ENCODE results near the gene APOL1. TPM values are rescaled to one million over a fixed set of nuclear protein-coding genes. Genes with fewer than 3 reads are reported as not detected.
"Not testable (repeated sequence)": the region's sequence is repeated elsewhere in the genome, so short reads cannot be mapped to it uniquely, and the experiment has no call there.

APOL1 gene
- total and polyA plus RNA-seq, 4 donors, result 7.7 to 129 (median 59.5) TPM

DNA sequence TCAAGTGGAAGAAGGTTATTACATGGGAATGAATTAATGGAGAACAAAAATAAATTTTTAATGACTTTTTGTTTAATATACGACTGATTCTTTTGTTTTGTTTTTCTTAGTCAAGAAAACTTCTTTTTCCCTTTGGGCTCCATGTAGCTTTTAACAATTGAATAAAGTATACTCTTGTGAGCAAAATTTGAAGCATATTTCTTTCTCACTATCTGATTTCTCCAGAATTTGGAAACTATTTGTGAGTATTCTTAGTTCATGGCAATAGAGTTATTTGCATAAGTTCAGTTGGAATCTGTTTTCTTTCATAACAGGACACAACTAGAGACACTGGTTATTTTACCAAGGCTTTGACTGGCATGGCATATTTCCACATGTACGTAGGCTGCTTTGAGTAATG is 3.8 kb upstream of the APOL1 start:
- Histone ChIP-seq H3K27ac (ENCODE audit: low read depth in 1 of 2, low read length in 2 of 2) (no peak overlapping the region), H3K9ac (ENCODE audit: low read depth in 1 of 2, low read length in 2 of 2) (no peak overlapping the region), H3K9me3 (ENCODE audit: control insufficient read depth in 4 of 4, low read length in 3 of 4) (no peaks in the 10 kb centered on the region), H3K4me3 (ENCODE audit: low read depth in 1 of 3, low read length in 3 of 3) (no peak overlapping the region), H3K4me1 (ENCODE audit: control insufficient read depth in 4 of 4, insufficient read depth in 4 of 4, low read length in 3 of 4) (peaks cover 4 to 36% (median 26%) of the 10 kb centered on the region in 4 donors), H3K36me3 (ENCODE audit: control insufficient read depth in 4 of 4, insufficient read depth in 3 of 4, low read depth in 1 of 4, low read length in 3 of 4) (no peaks in the 10 kb centered on the region), H3K27me3 (ENCODE audit: control insufficient read depth in 4 of 4, insufficient read depth in 4 of 4, low read length in 3 of 4) (no peaks in the 10 kb centered on the region)
- no peak for DNase-seq (ENCODE audit: low spot score)
- WGBS, result 81% methylated on average over 2 of the region's 2 CpGs
- TF ChIP-seq RXRA (IDR thresholded peaks at IDR 0.05) (no peak), HNF4A (conservative IDR thresholded peaks at IDR 0.05) (no peak), CTCF (IDR thresholded peaks at IDR 0.05; ENCODE audit: low read depth, low read length, missing input control) (no peak), RAD21 (IDR thresholded peaks at IDR 0.05) (no peak), MAX (IDR thresholded peaks at IDR 0.05) (no peak), JUND (IDR thresholded peaks at IDR 0.05) (no peak), TAF1 (conservative IDR thresholded peaks at IDR 0.05) (no peak), YY1 (IDR thresholded peaks at IDR 0.05) (no peak), EGR1 (IDR thresholded peaks at IDR 0.05; ENCODE audit: low read depth in 2 of 2) (no peak), FOXA1 (IDR thresholded peaks at IDR 0.05) (no peak), ZBTB33 (IDR thresholded peaks at IDR 0.05) (no peak), SP1 (IDR thresholded peaks at IDR 0.05) (no peak), FOXA2 (IDR thresholded peaks at IDR 0.05) (no peak), HNF4G (IDR thresholded peaks at IDR 0.05) (no peak), GABPA (IDR thresholded peaks at IDR 0.05 in 1 of 2, conservative IDR thresholded peaks at IDR 0.05 in 1 of 2) (no peak)
- TF ChIP-seq, protein P1, sequence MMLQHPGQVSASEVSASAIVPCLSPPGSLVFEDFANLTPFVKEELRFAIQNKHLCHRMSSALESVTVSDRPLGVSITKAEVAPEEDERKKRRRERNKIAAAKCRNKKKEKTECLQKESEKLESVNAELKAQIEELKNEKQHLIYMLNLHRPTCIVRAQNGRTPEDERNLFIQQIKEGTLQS (IDR thresholded peaks at IDR 0.05), result no peak
- TF ChIP-seq, protein P2, sequence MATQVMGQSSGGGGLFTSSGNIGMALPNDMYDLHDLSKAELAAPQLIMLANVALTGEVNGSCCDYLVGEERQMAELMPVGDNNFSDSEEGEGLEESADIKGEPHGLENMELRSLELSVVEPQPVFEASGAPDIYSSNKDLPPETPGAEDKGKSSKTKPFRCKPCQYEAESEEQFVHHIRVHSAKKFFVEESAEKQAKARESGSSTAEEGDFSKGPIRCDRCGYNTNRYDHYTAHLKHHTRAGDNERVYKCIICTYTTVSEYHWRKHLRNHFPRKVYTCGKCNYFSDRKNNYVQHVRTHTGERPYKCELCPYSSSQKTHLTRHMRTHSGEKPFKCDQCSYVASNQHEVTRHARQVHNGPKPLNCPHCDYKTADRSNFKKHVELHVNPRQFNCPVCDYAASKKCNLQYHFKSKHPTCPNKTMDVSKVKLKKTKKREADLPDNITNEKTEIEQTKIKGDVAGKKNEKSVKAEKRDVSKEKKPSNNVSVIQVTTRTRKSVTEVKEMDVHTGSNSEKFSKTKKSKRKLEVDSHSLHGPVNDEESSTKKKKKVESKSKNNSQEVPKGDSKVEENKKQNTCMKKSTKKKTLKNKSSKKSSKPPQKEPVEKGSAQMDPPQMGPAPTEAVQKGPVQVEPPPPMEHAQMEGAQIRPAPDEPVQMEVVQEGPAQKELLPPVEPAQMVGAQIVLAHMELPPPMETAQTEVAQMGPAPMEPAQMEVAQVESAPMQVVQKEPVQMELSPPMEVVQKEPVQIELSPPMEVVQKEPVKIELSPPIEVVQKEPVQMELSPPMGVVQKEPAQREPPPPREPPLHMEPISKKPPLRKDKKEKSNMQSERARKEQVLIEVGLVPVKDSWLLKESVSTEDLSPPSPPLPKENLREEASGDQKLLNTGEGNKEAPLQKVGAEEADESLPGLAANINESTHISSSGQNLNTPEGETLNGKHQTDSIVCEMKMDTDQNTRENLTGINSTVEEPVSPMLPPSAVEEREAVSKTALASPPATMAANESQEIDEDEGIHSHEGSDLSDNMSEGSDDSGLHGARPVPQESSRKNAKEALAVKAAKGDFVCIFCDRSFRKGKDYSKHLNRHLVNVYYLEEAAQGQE (IDR thresholded peaks at IDR 0.05), result no peak

GRCh38 chr22:36250292-36250960 is 2.5 kb upstream of the APOL1 start:
- 81% methylated on average over 24 of the region's 24 CpGs for WGBS
- Histone ChIP-seq H3K9ac (ENCODE audit: low read depth in 1 of 2, low read length in 2 of 2) (peak overlapping the region in 1 of 2 donors; percentile 90), H3K27ac (ENCODE audit: low read depth in 1 of 2, low read length in 2 of 2) (peak overlapping the region; percentile 48 to 69), H3K4me1 (ENCODE audit: control insufficient read depth in 4 of 4, insufficient read depth in 4 of 4, low read length in 3 of 4) (peaks cover 6 to 48% (median 30%) of the 10 kb centered on the region in 4 donors)
- H3K4me3 ChIP-seq (ENCODE audit: low read depth in 1 of 3, low read length in 3 of 3); DNase-seq (ENCODE audit: low spot score); H3K9me3 ChIP-seq (ENCODE audit: control insufficient read depth in 4 of 4, low read length in 3 of 4); H3K36me3 ChIP-seq (ENCODE audit: control insufficient read depth in 4 of 4, insufficient read depth in 3 of 4, low read depth in 1 of 4, low read length in 3 of 4); H3K27me3 ChIP-seq (ENCODE audit: control insufficient read depth in 4 of 4, insufficient read depth in 4 of 4, low read length in 3 of 4): not testable (repeated sequence)

DNA sequence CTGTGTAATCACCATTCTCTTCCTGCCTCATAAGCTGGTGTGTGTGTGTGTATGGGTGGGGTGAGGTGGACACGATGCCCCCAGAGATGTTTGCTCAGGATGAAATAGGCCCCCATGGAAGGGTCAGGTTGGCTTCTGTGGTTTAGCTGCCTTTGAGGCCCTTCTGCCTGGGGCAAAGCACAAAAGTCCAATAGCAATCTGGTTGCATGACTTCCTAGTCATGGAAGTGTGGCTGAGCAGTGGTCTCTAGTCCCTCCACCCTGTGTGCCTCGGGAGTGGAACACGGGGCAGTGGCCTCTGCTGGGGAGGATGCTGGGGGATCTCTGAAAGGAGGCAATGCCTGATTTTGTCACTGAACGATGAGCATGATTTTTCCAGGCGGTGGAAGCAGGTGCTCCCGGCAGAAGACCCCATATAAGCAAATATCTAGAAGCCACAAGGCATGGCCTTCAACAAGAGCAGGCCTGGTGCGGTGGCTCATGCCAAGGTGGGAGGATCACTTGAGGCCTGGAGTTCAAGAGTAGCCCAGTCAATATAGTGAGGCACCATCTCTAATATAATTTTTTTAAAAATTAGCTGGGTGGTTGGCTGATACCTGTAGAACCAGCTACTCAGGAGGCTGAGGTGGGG is 839 bp upstream of the APOL1 start:
- Histone ChIP-seq H3K27ac (ENCODE audit: low read depth in 1 of 2, low read length in 2 of 2) (peak overlapping the region; percentile 93 to 96), H3K4me1 (ENCODE audit: control insufficient read depth in 4 of 4, insufficient read depth in 4 of 4, low read length in 3 of 4) (peaks cover 2 to 42% (median 28%) of the 10 kb centered on the region in 4 donors), H3K9ac (ENCODE audit: low read depth in 1 of 2, low read length in 2 of 2) (peak overlapping the region in 1 of 2 donors; percentile 99)
- not testable (repeated sequence) for H3K4me3 ChIP-seq (ENCODE audit: low read depth in 1 of 3, low read length in 3 of 3); DNase-seq (ENCODE audit: low spot score); H3K9me3 ChIP-seq (ENCODE audit: control insufficient read depth in 4 of 4, low read length in 3 of 4); H3K36me3 ChIP-seq (ENCODE audit: control insufficient read depth in 4 of 4, insufficient read depth in 3 of 4, low read depth in 1 of 4, low read length in 3 of 4); H3K27me3 ChIP-seq (ENCODE audit: control insufficient read depth in 4 of 4, insufficient read depth in 4 of 4, low read length in 3 of 4)
- WGBS, result 81% methylated on average over 7 of the region's 7 CpGs
